HG03135 (cell line): ENCODE measurements around the gene FAM24A.
A peak's percentile ranks its signal among the peaks of the same experiment; 100 is the strongest.

Experiments
- ATAC-seq: cut with Tn5 transposase; IDR thresholded peaks from one replicate; pipeline ENCODE4 v1.9.1; 2021; ENCODE audit warnings: mild to moderate bottlenecking, moderate library complexity; ENCODE audit not compliant: unreplicated experiment

The FAM24A gene

DNA sequence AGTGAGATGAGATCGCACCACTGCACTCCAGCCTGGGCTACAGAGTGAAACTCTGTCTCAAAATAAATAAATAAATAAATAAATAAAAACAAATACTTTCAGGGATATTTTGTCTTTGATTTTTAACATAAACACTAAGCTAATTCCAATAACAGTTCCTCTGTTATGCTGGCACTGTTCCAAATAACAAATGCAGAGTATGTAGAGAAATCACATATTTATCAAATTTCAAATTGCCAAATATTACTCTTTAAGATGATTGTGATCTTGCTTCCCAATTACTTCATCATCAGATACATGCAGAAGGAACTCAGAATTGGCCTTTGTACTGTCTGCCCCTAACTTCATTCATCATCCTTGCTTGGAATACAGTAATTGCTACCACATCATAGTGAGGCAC is 19.7 kb downstream of the FAM24A start:
- ATAC-seq, result no peak

DNA sequence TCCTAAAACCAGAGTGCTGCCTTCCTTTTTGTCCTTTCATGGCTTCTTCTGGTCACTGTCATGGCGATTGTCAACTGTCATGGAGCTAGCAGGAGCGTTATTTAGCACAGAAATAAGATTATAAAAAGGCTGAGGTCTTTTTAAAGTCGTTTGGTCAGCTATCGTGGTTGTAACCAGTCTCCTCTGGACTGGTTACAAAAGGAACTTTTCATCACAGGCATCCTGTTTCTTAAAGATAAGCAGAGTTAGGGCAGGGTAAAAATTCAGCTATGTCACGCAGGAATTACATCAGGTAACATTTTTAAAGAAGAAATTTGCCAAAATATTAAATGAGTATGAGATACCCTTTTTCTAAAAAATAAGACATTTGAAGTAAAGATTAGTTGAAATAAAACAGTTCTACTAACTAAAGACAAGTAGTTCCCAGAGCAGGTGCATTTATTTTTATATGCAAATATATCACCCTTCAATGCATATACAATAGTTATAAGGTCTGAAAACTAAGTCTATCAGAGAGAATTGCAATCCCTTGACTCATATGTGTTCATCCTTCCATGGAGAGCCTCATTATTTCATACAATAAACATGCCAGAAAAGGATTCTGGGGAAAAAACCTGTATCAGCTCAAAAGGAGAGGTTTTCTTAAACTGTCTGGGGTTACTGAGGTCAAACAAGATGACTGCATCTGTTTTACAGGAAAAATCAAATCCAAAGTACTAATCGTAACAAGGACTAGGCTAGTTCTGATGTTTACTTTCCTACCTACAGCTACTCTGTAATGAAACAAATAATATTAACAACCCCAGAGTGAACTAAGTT is 20.9 kb downstream of the FAM24A start:
- ATAC-seq, result no peak

DNA sequence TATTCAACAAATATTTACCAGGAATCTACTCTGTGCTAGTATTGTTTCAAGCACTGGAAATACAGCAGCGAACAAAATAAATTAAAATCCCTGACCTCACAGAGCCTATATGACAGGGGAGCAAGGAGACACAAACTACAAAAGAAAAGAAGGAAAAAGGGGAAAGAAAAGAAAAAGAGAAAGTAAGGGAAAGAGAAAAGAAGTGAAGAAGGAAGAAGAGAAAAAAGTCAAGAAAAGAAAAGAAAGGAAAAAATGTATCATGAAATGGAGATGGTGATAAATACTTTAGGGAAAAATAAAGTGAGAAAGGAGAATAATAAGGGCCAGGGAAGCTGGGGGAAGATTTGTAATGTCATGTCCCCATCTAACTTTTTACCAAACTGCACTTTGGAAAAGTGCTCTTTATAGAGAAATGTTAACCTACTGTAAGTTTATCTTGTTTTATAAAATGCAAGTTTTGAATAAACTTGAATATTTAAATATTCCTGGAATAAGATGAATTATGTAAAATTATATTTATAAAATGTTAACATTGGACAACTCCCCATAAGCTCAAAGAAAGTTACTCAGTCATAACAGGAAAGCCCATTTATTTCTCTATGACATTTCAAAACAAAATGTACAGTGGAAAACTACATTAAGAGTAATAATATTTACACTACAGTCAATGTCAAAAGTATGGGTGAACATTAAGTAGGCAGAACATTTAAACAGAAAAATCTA is 28.9 kb downstream of the FAM24A start:
- no peak for ATAC-seq

DNA sequence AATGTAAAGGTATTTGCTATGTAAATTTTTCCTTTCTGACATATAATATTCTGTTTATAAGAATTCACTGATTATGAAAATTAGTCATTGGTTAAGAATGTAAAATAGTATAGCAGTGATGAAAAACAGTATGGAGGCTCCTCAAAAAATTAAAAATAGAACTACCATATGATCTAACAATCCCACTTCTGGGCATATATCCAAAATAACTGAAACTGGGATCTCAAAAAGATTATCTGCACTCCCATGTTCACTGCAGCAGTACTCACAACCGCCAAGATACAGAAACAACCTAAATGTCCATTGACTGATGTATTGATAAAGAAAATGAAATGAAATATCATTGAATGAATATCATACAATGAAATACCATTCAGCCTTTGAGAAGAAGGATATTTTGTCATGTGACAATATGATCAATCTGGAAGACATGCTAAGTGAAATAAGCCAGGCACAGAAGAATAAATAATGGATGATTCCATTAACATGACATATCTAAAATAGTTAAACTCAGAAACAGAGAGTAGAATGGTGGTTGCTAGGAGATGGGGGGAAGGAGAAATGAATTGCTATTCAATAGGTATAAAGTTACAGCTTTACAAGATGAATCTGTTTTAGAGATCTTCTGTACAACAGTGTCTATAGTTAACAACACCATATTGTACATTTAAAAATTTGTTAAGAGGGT is 29.6 kb downstream of the FAM24A start:
- ATAC-seq, result no peak

DNA sequence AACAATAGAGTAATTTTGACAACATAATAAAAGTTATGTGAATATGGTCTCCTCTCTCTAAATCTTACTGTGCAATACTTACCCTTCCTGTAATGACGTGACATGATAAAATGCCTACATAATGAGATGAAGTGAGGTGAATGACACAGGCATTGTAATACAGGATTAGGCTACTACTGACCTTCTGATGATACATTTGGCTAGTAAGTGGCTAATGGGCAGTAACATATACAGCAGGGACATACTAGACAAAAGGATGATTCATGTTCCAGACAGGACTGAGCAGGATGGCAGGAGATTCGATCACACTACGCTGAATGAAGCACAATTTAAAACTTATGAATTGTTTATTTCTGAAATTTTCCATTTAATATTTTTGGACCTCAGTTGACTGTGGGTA is 38.9 kb downstream of the FAM24A start:
- no peak for ATAC-seq

DNA sequence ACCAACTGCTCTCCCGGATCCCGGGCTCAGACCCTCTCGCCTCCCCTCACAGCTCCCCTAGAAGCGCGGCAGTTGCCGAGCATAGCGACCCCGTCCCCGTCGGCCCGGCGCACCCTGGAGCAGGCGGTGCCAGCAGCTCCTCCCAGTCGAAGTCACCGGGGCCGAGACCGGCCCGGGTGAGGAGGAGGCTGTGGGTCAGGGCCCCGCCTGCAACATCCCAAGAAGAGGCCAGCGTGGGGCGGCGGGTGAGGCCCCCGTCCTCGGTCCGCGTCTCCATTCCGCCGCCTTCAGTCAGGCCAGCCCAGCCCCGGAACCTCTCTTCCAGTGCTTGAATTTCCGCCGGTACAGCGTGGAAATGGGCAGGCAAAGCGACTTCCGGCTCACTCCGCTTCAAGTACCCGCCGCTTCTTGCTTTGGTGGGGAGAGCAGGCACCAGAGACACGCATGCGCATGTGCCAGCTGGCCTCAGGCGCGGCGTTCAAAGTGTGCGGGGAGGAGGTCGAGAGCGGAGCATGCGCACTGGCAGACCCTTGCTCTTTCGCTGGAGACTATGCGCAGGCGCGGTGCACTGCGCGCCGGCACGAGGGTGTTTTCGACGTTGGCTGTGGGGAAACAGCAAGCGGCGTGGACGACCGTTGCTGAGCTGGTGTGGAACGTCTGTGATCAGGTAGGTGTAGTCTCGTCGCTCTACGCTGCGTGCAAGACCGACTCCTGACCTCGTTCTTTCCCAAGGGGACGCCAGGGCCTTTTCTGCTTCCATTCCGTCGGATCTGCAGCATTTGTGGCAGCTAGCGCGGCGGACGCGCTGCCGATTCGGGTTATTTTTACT is 43.7 kb downstream of the FAM24A start, which contains the start of gene C10orf88:
Gene C10orf88 (minus strand): TSS at position 326 of the 829 bp plus-strand sequence. CDS start 49 bp downstream, at position 277.
- ATAC-seq, result peak; percentile 98

DNA sequence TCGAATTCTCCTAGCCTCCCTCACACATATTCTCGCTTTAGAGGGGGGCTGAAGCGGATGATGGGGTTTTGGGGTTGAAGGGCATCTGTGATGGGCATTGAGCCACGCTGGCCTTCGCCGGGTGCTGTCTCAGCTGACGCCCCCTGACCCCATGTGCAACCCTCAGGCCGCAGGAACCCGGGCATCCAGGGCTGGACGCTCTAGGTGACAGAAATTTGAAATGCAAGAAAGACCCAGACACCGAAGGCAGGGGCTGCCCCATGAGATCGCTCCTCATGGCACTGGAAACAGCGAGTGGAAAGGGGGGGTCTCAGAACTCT is 44.3 kb downstream of the FAM24A start:
- ATAC-seq, result no peak

DNA sequence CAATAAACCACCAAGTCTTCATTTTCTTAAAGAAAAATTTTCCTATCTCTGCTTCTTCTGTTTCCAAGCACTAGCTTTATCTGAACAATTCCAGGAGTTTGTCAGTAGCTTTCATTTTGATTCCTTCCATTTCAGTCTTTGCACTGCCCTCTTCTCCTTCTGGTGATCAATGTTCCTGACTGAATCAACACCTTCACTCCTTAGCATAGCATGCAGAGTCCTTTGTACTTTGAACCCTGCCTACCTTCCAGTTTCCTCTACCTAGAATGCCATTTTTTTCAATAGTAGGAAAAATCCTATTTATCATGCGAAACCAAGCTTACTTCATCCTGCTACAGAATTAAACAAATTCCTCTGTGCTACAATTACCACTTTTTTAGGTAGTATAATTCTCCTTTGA is 45.5 kb downstream of the FAM24A start:
- no peak for ATAC-seq

DNA sequence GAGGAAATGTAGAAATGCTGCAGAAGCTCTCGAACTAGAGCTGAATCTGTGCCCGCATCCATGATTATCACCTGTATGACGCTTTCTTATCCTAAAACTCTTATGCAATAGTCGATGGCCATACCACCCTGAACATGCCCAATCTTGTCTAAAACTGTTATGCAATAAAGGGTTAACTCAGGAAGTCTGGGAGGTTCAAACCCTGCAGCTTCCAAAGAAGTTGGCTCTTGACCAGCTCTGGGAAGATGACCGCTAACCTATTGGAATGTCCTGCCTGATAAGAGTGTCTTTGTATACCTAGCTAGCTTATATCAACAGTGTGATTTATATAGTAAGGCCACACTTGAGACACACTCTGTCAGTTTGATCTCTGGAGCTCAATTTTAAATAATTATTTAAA is 47.1 kb downstream of the FAM24A start:
- no peak for ATAC-seq

DNA sequence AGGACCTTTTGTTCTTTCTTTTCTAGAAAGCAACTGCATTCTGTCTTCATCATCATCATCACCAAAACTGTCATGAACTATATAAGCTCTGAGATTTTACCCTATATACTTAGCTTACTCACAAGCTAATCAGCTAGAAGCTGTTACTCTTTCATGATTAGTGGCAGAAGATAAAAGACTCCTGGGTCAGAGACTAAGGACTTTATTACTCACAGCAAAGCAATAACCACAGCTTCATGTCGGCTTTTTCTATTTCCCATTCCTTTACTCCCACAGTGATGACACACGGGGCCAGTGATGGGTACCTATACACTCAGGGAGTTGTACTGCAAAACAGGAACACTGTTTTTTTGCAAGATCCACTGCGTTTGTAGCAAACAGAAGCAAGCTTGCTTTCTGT is 52.0 kb downstream of the FAM24A start:
- ATAC-seq, result no peak
